HG03025 (cell line): ENCODE results near the gene DYNC1I1.
A peak's percentile ranks its signal among the peaks of the same experiment; 100 is the strongest.

ENCODE experiments used
- ATAC-seq: cut with Tn5 transposase; IDR thresholded peaks from one replicate; pipeline ENCODE4 v1.9.1; 2021; ENCODE audit warnings: mild to moderate bottlenecking, moderate library complexity; ENCODE audit not compliant: unreplicated experiment, low FRiP score

Gene DYNC1I1

GRCh38 chr7:95788258-95788657, 15.9 kb downstream of the DYNC1I1 start:
- no peak for ATAC-seq

- no peak for ATAC-seq
Measured at GRCh38 chr7:95788884-95789283, 16.5 kb downstream of the DYNC1I1 start.

GRCh38 chr7:95793658-95794057, 21.3 kb downstream of the DYNC1I1 start:
- ATAC-seq, result no peak

GRCh38 chr7:95794917-95795515, 22.7 kb downstream of the DYNC1I1 start:
- peak; percentile 82 for ATAC-seq

GRCh38 chr7:95796617-95797016, 24.3 kb downstream of the DYNC1I1 start:
- no peak for ATAC-seq

- no peak for ATAC-seq
Measured at GRCh38 chr7:95798401-95798930, 26.1 kb downstream of the DYNC1I1 start.

- ATAC-seq, result no peak
Measured at GRCh38 chr7:95800787-95801186, 28.4 kb downstream of the DYNC1I1 start.

- ATAC-seq, result no peak
Measured at GRCh38 chr7:95802270-95802669, 29.9 kb downstream of the DYNC1I1 start.

GRCh38 chr7:95804052-95804451, 31.7 kb downstream of the DYNC1I1 start:
- ATAC-seq, result no peak

GRCh38 chr7:95805909-95806308, 33.6 kb downstream of the DYNC1I1 start:
- no peak for ATAC-seq

- no peak for ATAC-seq
Measured at GRCh38 chr7:95808396-95808795, 36.0 kb downstream of the DYNC1I1 start.

GRCh38 chr7:95811846-95812445, 39.6 kb downstream of the DYNC1I1 start:
- no peak for ATAC-seq

GRCh38 chr7:95814721-95815120, 42.4 kb downstream of the DYNC1I1 start:
- ATAC-seq, result no peak

- no peak for ATAC-seq
Measured at GRCh38 chr7:95817866-95818640, 45.7 kb downstream of the DYNC1I1 start.

GRCh38 chr7:95820778-95821177, 48.4 kb downstream of the DYNC1I1 start:
- ATAC-seq, result no peak

- no peak for ATAC-seq
Measured at GRCh38 chr7:95822717-95823116, 50.4 kb downstream of the DYNC1I1 start.

GRCh38 chr7:95824616-95825015, 52.3 kb downstream of the DYNC1I1 start:
- no peak for ATAC-seq

- ATAC-seq, result no peak
Measured at GRCh38 chr7:95828824-95829790, 56.8 kb downstream of the DYNC1I1 start.

GRCh38 chr7:95840953-95841950, 68.9 kb downstream of the DYNC1I1 start:
- ATAC-seq, result peak; percentile 80
